HFFc6 (cell line): Measurements from ENCODE around the gene LSP1. TPM values are rescaled to one million over a fixed set of nuclear protein-coding genes. Genes with fewer than 3 reads are reported as not detected.

Experiments
- DNase-seq: peaks from one replicate; pipeline ENCODE4 v3.0.0-alpha.2; 2018
- H3K27ac Mint-ChIP-seq: 2 replicates; pipeline ENCODE4 v1.8.0; 2020; ENCODE audit warnings: mild to moderate bottlenecking, mixed read lengths
- H3K27me3 Mint-ChIP-seq: 2 replicates; pipeline ENCODE4 v1.8.0; 2021; ENCODE audit warnings: mild to moderate bottlenecking, moderate library complexity, mixed read lengths; ENCODE audit not compliant: insufficient read depth
- H3K36me3 Mint-ChIP-seq: 2 replicates; pipeline ENCODE4 v1.8.0; 2021; ENCODE audit warnings: low read depth, mixed read lengths
- H3K4me1 Mint-ChIP-seq: 2 replicates; pipeline ENCODE4 v1.8.0; 2020; ENCODE audit warnings: low read depth, mixed read lengths
- H3K4me3 Mint-ChIP-seq: 2 replicates; pipeline ENCODE4 v1.8.0; 2020; ENCODE audit warnings: mild to moderate bottlenecking, moderate library complexity, mixed read lengths
- H3K9me3 Mint-ChIP-seq: 2 replicates; pipeline ENCODE4 v1.8.0; 2020; ENCODE audit warnings: mild to moderate bottlenecking, mixed read lengths
- CTCF ChIP-seq: fragments of 200-600 bp; sonication (generic); IDR thresholded peaks from 2 replicates; pipeline ENCODE4 v1.5.0; 2021; ENCODE audit warnings: antibody characterized with exemption, mild to moderate bottlenecking
- total RNA-seq, 6 experiments: library from RNA; stranded (reverse); fragmentation: NEBNext Ultra II Directional; extraction: Animal tissue kit (Norgen Biotek cat#: 25700); gene quantifications; 2 replicates in 1 of 6; 3 replicates in 5 of 6; pipeline ENCODE4 v1.2.3, GENCODE V29; 2021

Gene LSP1
- total RNA-seq, 6 experiments from 2014 or later, result 0.18 to 2.6 (median 0.27) TPM; not detected in 2

DNA sequence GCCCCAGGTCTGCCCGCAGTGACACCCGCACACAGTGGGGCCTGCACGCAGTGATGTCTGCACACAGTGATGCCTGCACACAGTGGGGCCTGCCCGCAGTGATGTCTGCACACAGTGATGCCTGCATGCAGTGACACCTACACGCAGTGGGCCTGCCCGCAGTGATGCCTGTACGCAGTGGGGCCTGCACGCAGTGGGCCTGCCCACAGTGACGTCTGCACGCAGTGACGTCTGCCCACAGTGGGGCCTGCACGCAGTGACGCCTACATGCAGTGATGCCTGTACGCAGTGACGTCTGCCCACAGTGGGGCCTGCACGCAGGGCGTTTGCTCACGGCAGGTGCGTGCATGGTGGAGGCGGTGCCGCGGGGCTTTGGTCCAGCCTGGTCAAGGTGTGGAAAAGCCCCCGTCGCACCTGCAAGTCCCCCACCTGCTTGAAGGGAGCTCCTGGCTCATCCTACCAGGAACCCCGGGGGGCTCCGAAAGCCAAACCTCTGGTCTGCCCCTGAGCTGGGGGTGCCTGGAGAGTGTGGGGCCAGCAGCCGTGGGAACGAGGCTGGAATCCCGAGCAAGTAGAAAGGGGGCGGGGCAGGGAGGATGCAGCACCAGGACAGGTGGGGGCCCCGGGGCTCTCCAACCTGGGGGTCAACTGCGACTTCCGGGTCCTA lies 27.0 kb upstream of the LSP1 start:
- Mint-ChIP-seq H3K27me3 (peaks cover 8% of the 10 kb centered on the region; the same call in 1 of the 2 replicates), H3K9me3 (no peaks in the 10 kb centered on the region; the same call in 1 of the 2 replicates), H3K4me1 (peaks cover 17% of the 10 kb centered on the region), H3K4me3 (no peak overlapping the region), H3K36me3 (no peaks in the 10 kb centered on the region), H3K27ac (no peak overlapping the region)
- TF ChIP-seq CTCF, result no peak
- DNase-seq, result no peak

GRCh38 chr11:1826552-1827094 lies 26.3 kb upstream of the LSP1 start:
- Mint-ChIP-seq H3K4me1 (peaks cover 17% of the 10 kb centered on the region), H3K36me3 (no peaks in the 10 kb centered on the region), H3K4me3 (no peak overlapping the region), H3K27ac (no peak overlapping the region), H3K27me3 (peaks cover 8% of the 10 kb centered on the region; the same call in 1 of the 2 replicates), H3K9me3 (no peaks in the 10 kb centered on the region; the same call in 1 of the 2 replicates)
- no peak for DNase-seq
- peak; percentile 52 for TF ChIP-seq CTCF

- Mint-ChIP-seq H3K27me3 (peaks cover 10% of the 10 kb centered on the region), H3K9me3 (no peaks in the 10 kb centered on the region), H3K4me3 (no peak overlapping the region), H3K36me3 (no peaks in the 10 kb centered on the region), H3K4me1 (peaks cover 17% of the 10 kb centered on the region), H3K27ac (no peak overlapping the region)
- no peak for TF ChIP-seq CTCF
- DNase-seq, result peak; percentile 61
Measured at GRCh38 chr11:1827095-1827813, 25.6 kb upstream of the LSP1 start.

DNA sequence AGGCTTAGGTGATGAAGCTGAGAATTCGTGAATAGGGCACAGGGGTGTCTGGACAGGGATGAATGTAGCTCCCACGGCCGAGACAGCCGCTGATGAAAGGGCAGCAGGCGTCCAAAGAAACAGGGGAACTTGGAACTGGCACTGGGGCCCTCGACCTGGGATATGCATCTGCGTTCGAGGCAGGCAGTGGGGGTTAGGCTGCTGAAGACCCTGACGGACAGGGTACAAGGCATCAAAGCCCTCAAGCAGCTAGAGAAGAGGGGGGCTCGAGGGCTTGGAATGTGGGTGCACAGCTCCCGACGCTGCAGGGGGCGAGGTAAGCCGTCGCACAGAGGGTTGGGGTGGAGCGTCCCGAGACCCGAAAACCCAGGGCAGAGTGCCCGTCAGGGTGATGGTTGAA lies 25.0 kb upstream of the LSP1 start:
- H3K9me3 Mint-ChIP-seq, result no peaks in the 10 kb centered on the region
- no peak overlapping the region for H3K27ac Mint-ChIP-seq
- no peak overlapping the region for H3K4me3 Mint-ChIP-seq
- no peak for TF ChIP-seq CTCF
- peaks cover 17% of the 10 kb centered on the region for H3K4me1 Mint-ChIP-seq
- no peak for DNase-seq
- H3K27me3 Mint-ChIP-seq, result peaks cover 10% of the 10 kb centered on the region
- H3K36me3 Mint-ChIP-seq, result no peaks in the 10 kb centered on the region

DNA sequence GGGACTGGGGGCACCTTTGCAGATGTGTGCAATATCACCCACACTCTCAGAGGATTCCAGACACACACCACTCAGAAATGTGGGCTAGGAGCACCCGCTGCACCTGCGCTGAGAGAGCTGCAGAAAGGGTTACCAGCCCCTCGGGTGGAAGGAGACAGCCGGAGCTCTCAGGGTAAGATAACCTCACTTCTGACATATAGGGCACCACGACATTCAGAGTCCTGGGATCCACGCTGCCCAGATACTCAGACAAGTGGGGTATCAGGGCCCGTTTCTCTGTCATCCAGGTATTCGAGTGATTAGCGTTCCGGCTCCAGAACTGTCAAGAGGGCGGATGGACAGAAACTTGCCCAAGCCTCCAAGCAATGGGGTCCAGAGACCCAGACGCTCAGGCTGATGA lies 24.3 kb upstream of the LSP1 start:
- H3K36me3 Mint-ChIP-seq, result no peaks in the 10 kb centered on the region
- no peak for DNase-seq
- no peak overlapping the region for H3K4me3 Mint-ChIP-seq
- TF ChIP-seq CTCF, result no peak
- peaks cover 11% of the 10 kb centered on the region for H3K27me3 Mint-ChIP-seq
- peaks cover 17% of the 10 kb centered on the region for H3K4me1 Mint-ChIP-seq
- H3K9me3 Mint-ChIP-seq, result no peaks in the 10 kb centered on the region
- no peak overlapping the region for H3K27ac Mint-ChIP-seq
